Left ventricle myocardium inferior (tissue), 1 donor: ENCODE measurements around the gene GAS2L3. TPM values are rescaled to one million over a fixed set of nuclear protein-coding genes. Genes with fewer than 3 reads are reported as not detected.

ENCODE experiments used
- DNase-seq: peaks from one replicate; pipeline ENCODE4 v3.0.0-alpha.2; 2020
- H3K27ac ChIP-seq: fragments of 200-600 bp; replicated peaks from 2 replicates; pipeline ENCODE4 v1.8.0; 2021
- H3K27me3 ChIP-seq: fragments of 200-600 bp; 2 replicates; pipeline ENCODE4 v1.8.0; 2021; ENCODE audit warnings: low read depth
- H3K36me3 ChIP-seq: fragments of 200-600 bp; 2 replicates; pipeline ENCODE4 v1.8.0; 2021
- H3K4me1 ChIP-seq: fragments of 200-600 bp; 2 replicates; pipeline ENCODE4 v1.8.0; 2021
- H3K4me3 ChIP-seq: fragments of 200-600 bp; 2 replicates; pipeline ENCODE4 v1.8.0; 2021; ENCODE audit warnings: mild to moderate bottlenecking, moderate library complexity
- H3K9me3 ChIP-seq: fragments of 200-600 bp; replicated peaks from 2 replicates; pipeline ENCODE4 v1.8.0; 2021
- CTCF ChIP-seq: fragments of 200-600 bp; IDR thresholded peaks from 2 replicates; pipeline ENCODE4 v1.8.0; 2021; ENCODE audit warnings: antibody characterized with exemption, mild to moderate bottlenecking, borderline replicate concordance
- intact Hi-C: fragments of 100-400 bp; cut with micrococcal nuclease; formaldehyde crosslinking; loops from one replicate; pipeline ENCODE4 v1.11.0; 2022
- total RNA-seq: library from RNA; stranded (reverse); fragmentation: NEBNext Ultra II Directional; extraction: Animal tissue kit (Norgen Biotek cat#: 25700); gene quantifications from one replicate; pipeline ENCODE4 v1.2.1, GENCODE V29; 2021
- donor health status: DM: no; HTN: yes; CAD: no; lungs with severe emphysema.

GAS2L3 gene
- total RNA-seq, 1 donor from 2014 or later, result 1.8 TPM

- H3K36me3 ChIP-seq, result no peaks in the 10 kb centered on the region
- intact Hi-C loops, result no loop called here
- DNase-seq, result no peak
- no peaks in the 10 kb centered on the region for H3K27me3 ChIP-seq
- H3K4me3 ChIP-seq, result no peak overlapping the region
- no peaks in the 10 kb centered on the region for H3K9me3 ChIP-seq
- no peak overlapping the region for H3K27ac ChIP-seq
- no peak for TF ChIP-seq CTCF
- H3K4me1 ChIP-seq, result peaks cover 17% of the 10 kb centered on the region
These were observed 7.4 kb upstream of the GAS2L3 start for GRCh38 chr12:100565987-100566545.

DNA sequence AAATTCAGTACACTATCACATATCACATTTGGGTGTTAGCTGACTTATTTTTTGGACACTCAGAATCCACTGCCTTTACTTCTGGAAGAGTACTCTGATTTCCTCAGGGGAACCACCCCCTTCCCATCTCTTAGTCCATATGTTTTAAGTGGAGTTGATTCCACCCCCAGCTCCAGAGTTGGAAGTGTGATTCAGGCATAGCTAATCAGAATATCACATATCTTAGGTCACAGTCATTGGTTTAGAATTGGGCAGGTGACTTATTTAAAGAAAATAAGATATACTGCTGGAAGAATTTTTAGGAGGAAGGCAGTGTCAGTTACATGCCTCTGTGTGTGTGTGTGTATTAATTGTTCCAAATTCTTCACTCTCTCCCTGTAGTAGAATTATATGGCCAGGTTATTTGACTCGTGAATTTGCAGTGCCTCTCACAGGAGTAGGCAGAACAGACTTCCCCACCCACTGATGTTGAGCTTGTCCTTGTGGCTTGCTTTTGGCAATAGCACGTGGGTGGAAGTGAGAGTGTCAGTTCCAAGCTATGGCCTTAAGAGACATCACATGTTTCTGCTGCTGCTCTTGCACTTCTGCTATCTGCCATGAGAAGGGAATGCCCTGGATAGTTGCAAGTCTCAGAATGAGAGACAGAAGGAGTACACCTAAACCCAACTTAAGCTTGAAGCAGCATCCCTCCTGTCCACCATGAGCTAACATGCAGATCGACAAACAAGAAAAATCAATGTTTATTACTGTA is 6.4 kb upstream of the GAS2L3 start:
- TF ChIP-seq CTCF, result no peak
- Histone ChIP-seq H3K4me1 (peaks cover 17% of the 10 kb centered on the region), H3K36me3 (no peaks in the 10 kb centered on the region), H3K27me3 (no peaks in the 10 kb centered on the region), H3K9me3 (no peaks in the 10 kb centered on the region), H3K4me3 (no peak overlapping the region), H3K27ac (peak overlapping the region; percentile 21)
- DNase-seq, result no peak
- intact Hi-C loops, result no loop called here

- H3K27me3 ChIP-seq, result no peaks in the 10 kb centered on the region
- no peaks in the 10 kb centered on the region for H3K36me3 ChIP-seq
- no peak for TF ChIP-seq CTCF
- intact Hi-C loops, result no loop called here
- H3K9me3 ChIP-seq, result no peaks in the 10 kb centered on the region
- H3K4me1 ChIP-seq, result peaks cover 17% of the 10 kb centered on the region
- peak overlapping the region; percentile 21 for H3K27ac ChIP-seq
- H3K4me3 ChIP-seq, result no peak overlapping the region
- no peak for DNase-seq
These were observed 5.5 kb upstream of the GAS2L3 start for GRCh38 chr12:100567945-100568344.

DNA sequence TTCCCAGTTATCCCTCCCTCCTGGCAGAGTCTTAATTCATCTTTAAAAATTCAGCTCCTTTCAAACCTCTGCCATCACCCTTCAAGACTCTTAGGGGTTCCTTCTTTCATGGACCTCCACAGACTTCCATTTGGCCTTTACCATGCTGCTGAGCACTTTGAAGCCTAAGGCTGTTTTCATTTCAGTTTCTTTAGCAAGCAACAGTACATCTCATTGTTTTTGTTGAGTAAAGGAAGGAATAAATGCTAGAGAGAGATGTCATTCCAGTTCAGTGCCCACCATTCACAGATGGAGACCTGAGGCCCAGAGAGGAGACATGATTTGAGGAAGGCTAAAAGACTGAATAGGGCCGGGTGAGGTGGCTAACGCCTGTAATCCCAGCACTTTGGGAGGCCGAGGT is 1.3 kb upstream of the GAS2L3 start:
- no peak for TF ChIP-seq CTCF
- no peaks in the 10 kb centered on the region for H3K36me3 ChIP-seq
- no peak for DNase-seq
- peaks cover 21% of the 10 kb centered on the region for H3K4me1 ChIP-seq
- no peaks in the 10 kb centered on the region for H3K9me3 ChIP-seq
- peaks cover 15% of the 10 kb centered on the region for H3K27me3 ChIP-seq
- H3K4me3 ChIP-seq, result no peak overlapping the region
- intact Hi-C loops, result no loop called here
- H3K27ac ChIP-seq, result peak overlapping the region; percentile 78

DNA sequence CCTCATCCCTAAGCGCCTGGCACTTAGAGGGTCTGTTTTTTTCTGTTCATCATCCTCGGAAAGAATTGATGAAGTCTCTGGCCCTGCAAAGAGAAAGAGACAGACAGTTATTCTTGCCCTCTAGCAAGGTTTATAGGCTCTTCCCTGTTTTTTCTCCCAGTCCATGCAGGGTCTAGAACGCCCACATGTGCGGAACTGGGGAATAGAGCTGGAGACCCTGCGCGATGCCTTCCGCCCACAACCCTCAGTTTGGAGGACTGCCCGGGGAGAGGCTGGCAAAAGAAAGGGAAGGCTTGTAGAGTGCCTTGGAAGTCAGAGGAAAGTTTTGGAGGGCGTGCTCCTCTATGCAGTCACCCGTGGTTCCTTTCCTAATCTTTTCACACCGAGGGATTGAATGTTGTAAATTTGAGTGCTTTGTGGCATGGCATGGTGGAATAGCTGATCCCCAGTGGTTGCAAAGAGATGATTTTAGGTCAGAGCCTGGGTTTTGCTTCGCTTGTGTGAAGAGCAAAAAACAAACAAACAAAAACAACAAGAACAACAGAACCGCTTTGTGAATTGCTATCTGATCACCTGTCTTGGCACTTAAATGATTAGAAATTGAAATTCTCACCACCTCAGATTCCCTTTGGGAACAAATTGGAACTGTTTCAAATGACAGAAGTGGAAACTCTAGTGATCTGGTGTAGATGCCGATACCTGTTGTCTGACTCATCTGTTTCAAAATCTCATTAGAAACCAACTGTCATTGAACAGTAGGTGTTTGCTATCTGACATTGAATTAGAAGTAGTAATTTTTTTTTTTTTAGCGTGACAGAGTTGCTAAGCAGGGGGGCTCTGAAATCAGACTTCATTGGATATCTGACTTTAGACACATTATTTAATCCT is 947 bp downstream of the GAS2L3 start:
- peak; percentile 27 for DNase-seq
- Histone ChIP-seq H3K27me3 (peaks cover 15% of the 10 kb centered on the region), H3K36me3 (no peaks in the 10 kb centered on the region), H3K9me3 (no peaks in the 10 kb centered on the region), H3K27ac (peak overlapping the region; percentile 78), H3K4me3 (peak overlapping the region; percentile 80), H3K4me1 (peaks cover 21% of the 10 kb centered on the region)
- intact Hi-C loops, result no loop called here
- TF ChIP-seq CTCF, result no peak
